ENCODE measurements around the gene TACC2.
A peak's percentile ranks its signal among the peaks of the same experiment; 100 is the strongest.
"Not testable (repeated sequence)": the region's sequence is repeated elsewhere in the genome, so short reads cannot be mapped to it uniquely, and the experiment has no call there.

TACC2 gene

DNA sequence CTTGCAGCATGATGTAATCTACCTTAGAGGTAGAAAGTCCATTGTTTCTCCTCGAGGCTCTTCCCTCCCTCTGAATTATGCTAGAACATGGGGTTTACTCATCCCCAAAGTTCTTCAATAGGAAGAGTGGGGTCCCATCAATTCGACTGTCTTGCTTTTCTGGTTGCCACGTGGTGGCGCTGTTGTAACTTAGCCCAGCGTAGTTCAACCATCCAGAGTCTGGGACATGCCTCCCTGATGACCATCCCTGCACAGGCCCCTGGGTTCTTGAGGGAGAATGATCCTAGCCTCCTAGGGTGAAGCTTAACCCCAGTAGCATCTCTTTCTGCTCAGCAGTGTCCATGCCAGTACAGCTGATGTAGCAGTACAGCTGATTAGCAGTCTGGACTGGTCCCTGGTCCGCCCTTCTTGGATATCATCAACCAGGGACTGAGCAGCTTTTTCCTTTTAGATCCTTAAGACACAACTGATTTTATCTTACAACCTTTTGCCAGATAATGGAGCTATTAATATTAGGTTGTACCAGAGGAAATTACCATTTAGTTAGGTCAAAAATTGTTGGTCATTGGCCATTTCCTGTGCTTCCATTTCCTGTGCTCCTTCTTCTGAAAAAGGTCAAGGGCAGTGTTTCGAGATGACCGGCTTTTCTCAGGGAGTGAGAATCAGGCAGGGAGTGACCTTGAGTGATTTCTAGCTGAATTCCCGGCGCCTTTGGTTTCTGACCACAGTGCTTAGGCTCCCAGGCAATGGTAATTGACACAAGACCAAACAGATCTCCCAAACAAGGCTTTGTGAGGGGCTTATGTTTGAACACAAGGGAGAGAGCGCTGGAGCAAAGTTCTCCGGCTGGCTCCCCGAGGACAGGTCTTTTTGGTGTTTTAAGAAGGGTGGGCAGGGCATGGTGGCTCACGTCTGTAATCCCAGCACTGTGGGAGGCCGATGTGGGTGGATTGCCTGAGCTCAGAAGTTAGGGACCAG, 65.4 kb downstream of the TACC2 start:
- Histone ChIP-seq H3K27me3 (ENCODE audit: control insufficient read depth, insufficient read depth, low read length) (no peaks in the 10 kb centered on the region), H3K9me3 (ENCODE audit: control insufficient read depth, low read length) (no peaks in the 10 kb centered on the region), H3K4me3 (ENCODE audit: low read length) (no peak overlapping the region), H3K9ac (ENCODE audit: low read length) (no peak overlapping the region), H3K36me3 (ENCODE audit: control insufficient read depth, insufficient read depth, low read length) (no peaks in the 10 kb centered on the region), H3K4me1 (ENCODE audit: control insufficient read depth, insufficient read depth, low read length) (peaks cover 57% of the 10 kb centered on the region)

DNA sequence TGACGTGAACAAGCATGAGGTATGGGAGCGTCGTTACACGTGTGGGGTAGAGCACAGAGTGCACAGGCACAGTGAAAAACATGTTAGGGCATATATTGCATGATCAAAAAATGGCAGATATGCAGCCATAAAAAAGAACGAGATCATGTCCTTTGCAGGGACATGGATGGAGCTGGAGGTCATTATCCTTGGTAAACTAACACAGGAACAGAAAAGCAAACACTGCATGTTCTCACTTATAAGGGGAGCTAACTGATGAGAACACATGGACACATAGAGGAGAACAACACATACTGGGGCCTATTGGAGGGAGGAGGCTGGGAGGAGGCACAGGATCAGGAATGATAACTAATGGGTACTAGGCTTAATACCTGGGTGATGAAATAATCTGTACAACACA, 66.3 kb downstream of the TACC2 start:
- H3K9ac ChIP-seq (ENCODE audit: low read length), result no peak overlapping the region
- H3K27me3 ChIP-seq (ENCODE audit: control insufficient read depth, insufficient read depth, low read length), result no peaks in the 10 kb centered on the region
- peaks cover 60% of the 10 kb centered on the region for H3K4me1 ChIP-seq (ENCODE audit: control insufficient read depth, insufficient read depth, low read length)
- H3K36me3 ChIP-seq (ENCODE audit: control insufficient read depth, insufficient read depth, low read length), result no peaks in the 10 kb centered on the region
- H3K4me3 ChIP-seq (ENCODE audit: low read length), result no peak overlapping the region
- H3K9me3 ChIP-seq (ENCODE audit: control insufficient read depth, low read length), result no peaks in the 10 kb centered on the region

DNA sequence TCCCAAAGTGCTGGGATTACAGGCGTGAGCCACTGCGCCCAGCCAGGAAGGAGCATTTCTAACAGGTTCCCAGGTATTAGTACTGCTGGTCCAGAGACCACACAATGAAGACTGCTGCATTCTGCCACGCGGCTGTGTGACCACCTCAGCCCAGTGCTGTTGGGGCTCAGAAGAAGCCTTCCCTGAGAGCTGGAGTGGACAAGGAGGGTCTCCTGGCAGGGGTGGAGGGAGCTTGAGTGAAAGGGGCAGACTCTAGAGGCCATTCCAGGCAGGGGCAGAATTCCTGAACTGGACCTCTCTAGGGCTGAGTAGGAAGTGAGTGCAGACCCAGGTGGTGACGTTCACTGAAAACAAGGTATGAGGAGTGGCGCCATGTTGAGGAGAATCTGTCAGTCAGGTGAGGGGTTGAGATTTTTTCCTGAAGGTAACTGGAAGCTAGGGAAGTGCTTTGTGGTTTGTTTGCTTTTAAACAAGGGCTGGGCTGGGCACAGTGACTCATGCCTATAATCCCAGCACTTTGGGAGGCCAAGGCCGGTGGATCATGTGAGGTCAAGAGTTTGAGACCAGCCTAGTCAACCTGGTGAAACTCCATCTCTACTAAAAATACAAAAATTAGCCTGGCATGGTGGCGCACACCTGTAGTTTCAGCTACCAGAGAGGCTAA, 67.6 kb downstream of the TACC2 start:
- Histone ChIP-seq H3K4me3 (ENCODE audit: low read length) (no peak overlapping the region), H3K27me3 (ENCODE audit: control insufficient read depth, insufficient read depth, low read length) (no peaks in the 10 kb centered on the region), H3K4me1 (ENCODE audit: control insufficient read depth, insufficient read depth, low read length) (peaks cover 56% of the 10 kb centered on the region), H3K36me3 (ENCODE audit: control insufficient read depth, insufficient read depth, low read length) (no peaks in the 10 kb centered on the region), H3K9me3 (ENCODE audit: control insufficient read depth, low read length) (no peaks in the 10 kb centered on the region), H3K9ac (ENCODE audit: low read length) (no peak overlapping the region)

DNA sequence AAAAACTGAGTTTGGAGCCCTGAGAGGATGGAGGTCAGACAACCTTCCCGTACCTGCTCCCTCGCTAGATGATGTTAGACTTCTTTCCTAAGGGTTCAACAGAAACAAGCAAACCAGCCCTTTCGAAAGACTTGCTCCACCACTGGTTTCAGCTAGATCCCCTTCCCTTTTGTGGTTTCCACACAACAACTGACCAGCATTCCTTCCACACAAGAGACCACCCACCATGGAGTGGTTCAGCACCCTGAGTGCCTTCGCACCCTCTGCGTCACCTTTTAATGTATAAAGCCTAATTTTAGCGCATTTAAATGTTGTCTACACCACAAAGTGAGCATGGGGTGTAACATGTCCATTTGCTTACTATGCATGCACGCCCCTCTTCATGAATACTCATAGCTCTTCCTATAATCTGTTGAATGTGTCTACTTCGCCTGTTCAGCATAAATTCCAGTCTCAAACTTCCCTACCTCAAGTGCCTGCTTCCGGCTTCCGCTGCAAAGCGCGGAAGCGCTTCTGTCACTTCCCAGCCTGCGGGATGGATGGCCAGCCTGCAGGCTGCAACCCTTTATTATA, 69.0 kb downstream of the TACC2 start:
- H3K4me1 ChIP-seq (ENCODE audit: control insufficient read depth, insufficient read depth, low read length), result peaks cover 55% of the 10 kb centered on the region
- no peaks in the 10 kb centered on the region for H3K27me3 ChIP-seq (ENCODE audit: control insufficient read depth, insufficient read depth, low read length)
- H3K9ac ChIP-seq (ENCODE audit: low read length), result no peak overlapping the region
- no peaks in the 10 kb centered on the region for H3K9me3 ChIP-seq (ENCODE audit: control insufficient read depth, low read length)
- H3K4me3 ChIP-seq (ENCODE audit: low read length), result no peak overlapping the region
- no peaks in the 10 kb centered on the region for H3K36me3 ChIP-seq (ENCODE audit: control insufficient read depth, insufficient read depth, low read length)

DNA sequence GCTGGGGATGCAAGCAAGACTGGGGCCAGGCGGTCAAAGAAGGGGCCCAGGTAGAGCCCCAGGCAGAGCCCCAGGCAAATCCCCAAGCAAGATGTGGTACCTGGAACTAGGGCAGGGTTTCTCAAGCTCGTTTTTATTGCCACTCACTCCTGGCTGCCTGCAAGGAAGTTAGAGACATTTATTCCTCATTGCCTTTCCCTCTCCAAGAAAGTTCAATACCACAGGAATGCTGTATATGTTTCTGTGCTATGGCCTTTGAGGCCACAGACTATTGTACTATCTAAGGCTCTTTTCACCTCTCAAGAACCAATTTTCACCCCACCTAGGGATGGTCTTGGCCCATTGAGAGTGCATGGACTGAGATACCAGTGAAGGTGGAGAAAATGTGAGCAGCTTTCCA, 71.3 kb downstream of the TACC2 start:
- Histone ChIP-seq H3K9ac (ENCODE audit: low read length) (no peak overlapping the region), H3K4me3 (ENCODE audit: low read length) (no peak overlapping the region), H3K27me3 (ENCODE audit: control insufficient read depth, insufficient read depth, low read length) (no peaks in the 10 kb centered on the region), H3K9me3 (ENCODE audit: control insufficient read depth, low read length) (no peaks in the 10 kb centered on the region), H3K4me1 (ENCODE audit: control insufficient read depth, insufficient read depth, low read length) (peaks cover 47% of the 10 kb centered on the region), H3K36me3 (ENCODE audit: control insufficient read depth, insufficient read depth, low read length) (no peaks in the 10 kb centered on the region)

DNA sequence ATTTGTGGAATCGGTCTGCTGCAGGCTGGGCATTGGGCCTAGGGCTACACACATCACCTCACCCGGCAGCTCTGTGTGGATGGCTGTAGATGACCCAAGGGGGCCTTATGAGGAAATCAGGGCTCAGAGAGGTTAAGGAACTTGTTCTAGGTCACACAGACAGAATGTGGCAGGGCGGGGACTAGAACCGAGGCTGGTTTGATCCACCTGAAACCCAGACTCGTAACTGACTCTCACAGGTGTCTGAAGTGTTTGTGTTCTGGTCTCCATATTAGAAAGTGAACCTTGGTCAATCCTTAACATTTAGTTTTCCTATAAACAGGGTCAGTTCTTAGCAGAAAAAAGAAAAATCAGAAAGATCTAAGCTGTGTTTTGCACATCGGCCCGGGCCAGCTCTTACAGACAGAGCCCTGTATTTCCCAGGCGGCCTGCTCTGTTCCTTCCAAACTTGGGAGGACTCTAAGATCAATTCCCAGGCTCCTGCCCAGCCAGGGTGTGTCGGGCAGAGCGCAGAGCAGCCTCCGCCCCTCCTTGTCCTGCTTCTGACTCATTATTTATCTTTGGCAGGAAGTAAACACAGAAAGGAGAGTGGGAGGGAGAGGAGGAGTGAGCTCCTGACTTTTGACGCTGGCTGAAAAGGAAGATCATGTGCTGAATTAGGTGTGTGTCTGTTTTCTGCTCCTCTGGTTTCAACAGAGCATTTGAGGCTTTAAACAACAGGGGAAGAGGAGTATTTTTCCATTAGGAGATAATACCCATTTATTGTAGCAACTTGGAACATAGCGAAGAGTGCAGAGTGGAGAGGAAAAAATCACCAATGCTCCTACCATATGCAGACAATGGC, 74.1 kb downstream of the TACC2 start:
- Histone ChIP-seq H3K9ac (ENCODE audit: low read length) (peak overlapping the region; percentile 58), H3K36me3 (ENCODE audit: control insufficient read depth, insufficient read depth, low read length) (no peaks in the 10 kb centered on the region), H3K27me3 (ENCODE audit: control insufficient read depth, insufficient read depth, low read length) (no peaks in the 10 kb centered on the region), H3K4me1 (ENCODE audit: control insufficient read depth, insufficient read depth, low read length) (peaks cover 35% of the 10 kb centered on the region), H3K9me3 (ENCODE audit: control insufficient read depth, low read length) (no peaks in the 10 kb centered on the region), H3K4me3 (ENCODE audit: low read length) (no peak overlapping the region)

DNA sequence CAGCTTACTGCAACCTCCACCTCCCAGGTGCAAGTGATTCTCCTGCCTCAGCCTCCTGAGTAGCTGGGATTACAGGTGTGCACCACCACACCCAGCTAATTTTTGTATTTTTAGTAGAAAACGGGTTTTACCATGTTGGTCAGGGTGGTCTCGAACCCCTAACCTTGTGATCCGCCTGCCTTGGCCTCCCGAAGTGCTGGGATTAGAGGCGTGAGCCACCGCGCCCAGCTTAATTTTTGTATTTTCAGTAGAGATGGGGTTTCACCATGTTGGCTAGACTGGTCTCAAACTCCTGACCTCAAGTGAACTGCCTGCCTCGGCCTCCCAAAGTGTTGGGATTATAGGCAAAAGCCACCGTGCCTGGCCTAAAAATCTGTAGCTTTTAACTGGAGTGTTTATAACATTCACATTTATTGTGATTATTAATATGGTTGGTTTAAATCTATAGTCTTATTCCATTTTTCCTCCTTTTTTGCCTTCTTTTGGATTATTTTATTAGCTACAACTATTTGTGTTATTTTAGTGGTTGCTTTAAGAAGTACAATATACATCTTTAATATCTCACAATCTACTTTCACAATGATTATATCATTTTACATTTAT, 77.5 kb downstream of the TACC2 start:
- not testable (repeated sequence) for H3K9ac ChIP-seq (ENCODE audit: low read length); H3K27me3 ChIP-seq (ENCODE audit: control insufficient read depth, insufficient read depth, low read length); H3K36me3 ChIP-seq (ENCODE audit: control insufficient read depth, insufficient read depth, low read length); H3K4me3 ChIP-seq (ENCODE audit: low read length); H3K9me3 ChIP-seq (ENCODE audit: control insufficient read depth, low read length)
- peaks cover 26% of the 10 kb centered on the region for H3K4me1 ChIP-seq (ENCODE audit: control insufficient read depth, insufficient read depth, low read length)

DNA sequence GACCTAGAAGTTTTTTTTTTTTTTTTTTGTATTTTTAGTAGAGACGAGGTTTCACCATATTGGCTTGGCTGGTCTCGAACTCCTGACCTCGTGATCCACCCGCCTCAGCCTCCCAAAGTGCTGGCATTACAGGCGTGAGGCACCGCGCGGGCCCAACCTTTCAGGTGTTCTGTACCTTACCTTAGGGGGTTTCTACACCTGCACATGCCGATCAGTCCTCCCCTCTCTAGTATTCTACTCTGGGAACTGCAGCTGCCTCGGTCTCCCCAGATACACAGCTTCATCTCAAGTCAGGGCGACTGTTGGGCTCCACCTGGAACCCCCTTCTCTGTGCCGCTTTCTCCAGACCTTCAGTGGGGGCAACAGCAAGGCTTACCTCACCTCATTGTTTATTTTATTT, 79.9 kb downstream of the TACC2 start:
- Histone ChIP-seq H3K27me3 (ENCODE audit: control insufficient read depth, insufficient read depth, low read length) (no peaks in the 10 kb centered on the region), H3K4me3 (ENCODE audit: low read length) (no peak overlapping the region), H3K4me1 (ENCODE audit: control insufficient read depth, insufficient read depth, low read length) (peaks cover 7% of the 10 kb centered on the region), H3K9me3 (ENCODE audit: control insufficient read depth, low read length) (no peaks in the 10 kb centered on the region), H3K36me3 (ENCODE audit: control insufficient read depth, insufficient read depth, low read length) (no peaks in the 10 kb centered on the region), H3K9ac (ENCODE audit: low read length) (no peak overlapping the region)

DNA sequence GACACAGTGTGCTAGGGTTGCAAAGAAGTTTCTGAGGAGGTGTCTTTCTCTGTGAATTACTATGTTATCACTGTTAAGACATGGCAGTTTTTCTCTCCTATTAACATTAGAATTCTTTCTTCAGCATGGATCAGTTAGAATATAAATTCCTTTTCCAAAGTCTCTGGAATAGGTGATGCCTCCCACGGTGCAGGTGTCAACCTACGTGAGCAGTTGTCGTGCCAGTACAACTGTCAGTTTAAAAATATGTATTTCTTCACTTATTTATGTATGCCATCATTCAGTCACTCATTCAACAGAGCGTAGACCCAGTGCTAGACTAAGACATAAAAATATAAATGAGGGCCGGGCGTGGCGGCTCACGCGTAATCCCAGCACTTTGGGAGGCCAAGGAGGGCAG, 83.5 kb downstream of the TACC2 start:
- no peaks in the 10 kb centered on the region for H3K9me3 ChIP-seq (ENCODE audit: control insufficient read depth, low read length)
- no peak overlapping the region for H3K4me3 ChIP-seq (ENCODE audit: low read length)
- no peaks in the 10 kb centered on the region for H3K27me3 ChIP-seq (ENCODE audit: control insufficient read depth, insufficient read depth, low read length)
- peaks cover 7% of the 10 kb centered on the region for H3K4me1 ChIP-seq (ENCODE audit: control insufficient read depth, insufficient read depth, low read length)
- H3K36me3 ChIP-seq (ENCODE audit: control insufficient read depth, insufficient read depth, low read length), result no peaks in the 10 kb centered on the region
- no peak overlapping the region for H3K9ac ChIP-seq (ENCODE audit: low read length)

DNA sequence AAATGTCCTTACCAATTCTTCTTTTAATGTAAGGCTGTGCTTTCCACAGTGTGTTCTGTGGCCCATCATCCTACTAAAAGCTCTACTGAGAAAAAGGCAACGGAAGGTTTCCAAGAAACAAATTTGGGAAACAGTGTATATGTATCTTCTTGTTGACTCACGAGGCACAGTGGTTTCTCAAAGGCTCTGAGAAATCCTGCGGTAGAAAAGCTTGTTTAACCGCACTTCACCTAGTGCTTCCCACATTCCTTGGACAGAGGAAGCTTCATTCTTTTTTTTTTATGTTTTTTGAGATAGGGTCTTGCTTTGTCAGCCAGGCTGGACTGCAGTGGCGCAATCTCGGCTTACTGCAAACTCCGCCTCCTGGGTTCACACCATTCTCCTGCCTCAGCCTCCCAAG, 84.5 kb downstream of the TACC2 start:
- Histone ChIP-seq H3K9ac (ENCODE audit: low read length) (no peak overlapping the region), H3K27me3 (ENCODE audit: control insufficient read depth, insufficient read depth, low read length) (no peaks in the 10 kb centered on the region), H3K9me3 (ENCODE audit: control insufficient read depth, low read length) (no peaks in the 10 kb centered on the region), H3K36me3 (ENCODE audit: control insufficient read depth, insufficient read depth, low read length) (no peaks in the 10 kb centered on the region), H3K4me3 (ENCODE audit: low read length) (no peak overlapping the region), H3K4me1 (ENCODE audit: control insufficient read depth, insufficient read depth, low read length) (peaks cover 11% of the 10 kb centered on the region)

DNA sequence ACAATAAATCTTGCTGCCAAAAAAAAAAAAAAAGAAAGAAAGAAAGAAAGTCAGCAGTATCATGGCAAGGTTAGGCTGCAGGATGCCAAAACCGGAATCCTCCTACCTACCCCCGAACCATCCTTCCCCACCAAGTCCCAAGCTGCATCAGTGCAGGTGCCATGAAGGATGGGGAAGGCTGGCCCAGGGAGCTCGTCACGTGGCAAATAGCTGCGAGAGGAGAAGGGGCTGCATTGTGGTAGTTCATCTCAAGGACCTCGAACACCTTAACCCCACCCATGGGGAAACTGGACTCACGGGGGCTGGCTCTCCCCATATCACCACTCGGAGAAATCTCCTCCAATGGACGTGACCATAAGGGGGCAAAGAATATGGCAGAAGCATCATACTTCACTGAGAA, 86.2 kb downstream of the TACC2 start:
- no peak overlapping the region for H3K9ac ChIP-seq (ENCODE audit: low read length)
- no peak overlapping the region for H3K4me3 ChIP-seq (ENCODE audit: low read length)
- H3K9me3 ChIP-seq (ENCODE audit: control insufficient read depth, low read length), result no peaks in the 10 kb centered on the region
- H3K27me3 ChIP-seq (ENCODE audit: control insufficient read depth, insufficient read depth, low read length), result no peaks in the 10 kb centered on the region
- H3K36me3 ChIP-seq (ENCODE audit: control insufficient read depth, insufficient read depth, low read length), result no peaks in the 10 kb centered on the region
- peaks cover 15% of the 10 kb centered on the region for H3K4me1 ChIP-seq (ENCODE audit: control insufficient read depth, insufficient read depth, low read length)

Data from mucosa of stomach (tissue), 1 donor.